DOHH2 (cell line): Measurements from ENCODE around the gene ELF5.

Experiments used
- CTCF ChIP-seq: fragments of 200-600 bp; sonication (generic); IDR thresholded peaks from one replicate; pipeline ENCODE4 v1.5.1; 2014; ENCODE audit warnings: antibody characterized with exemption, mild to moderate bottlenecking, low read depth, low read length; ENCODE audit not compliant: poor library complexity, severe bottlenecking
- EZH2phosphoT487 ChIP-seq: fragments of 200-600 bp; sonication (generic); IDR thresholded peaks from 2 replicates; pipeline ENCODE4 v1.6.1; 2017; ENCODE audit warnings: borderline replicate concordance, mild to moderate bottlenecking, antibody characterized with exemption, low read length, moderate library complexity, mixed read lengths

GRCh38 chr11:34537636-34538035, 24.0 kb upstream of the ELF5 start:
- TF ChIP-seq CTCF (no peak), EZH2phosphoT487 (no peak)
